Measurements from ENCODE around the gene ARL6IP5. TPM values are rescaled to one million over a fixed set of nuclear protein-coding genes. Genes with fewer than 3 reads are reported as not detected.

ARL6IP5 gene
- total and polyA plus RNA-seq, 9 donors, result 92.6 to 120 (median 105) TPM

DNA sequence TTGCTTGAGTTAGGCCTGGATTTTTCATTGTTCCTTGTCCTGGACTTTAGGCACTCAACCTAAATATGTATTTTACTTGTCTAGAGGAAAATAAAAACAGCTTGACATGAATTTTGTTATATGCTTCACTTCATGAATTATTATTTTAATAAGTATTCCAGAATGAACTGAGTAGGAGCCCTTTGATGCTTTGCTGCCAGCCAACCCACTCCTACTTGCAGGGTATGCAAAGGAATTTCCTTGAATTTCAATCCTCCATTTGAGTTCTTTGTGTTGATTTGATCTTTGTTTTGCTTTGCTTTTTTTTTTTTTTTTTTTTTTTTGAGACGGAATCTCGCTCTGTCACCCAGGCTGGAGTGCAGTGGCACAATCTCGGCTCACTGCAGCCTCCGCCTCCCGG, 11.6 kb downstream of the ARL6IP5 start:
- Histone ChIP-seq H3K27me3 (ENCODE audit: control insufficient read depth, insufficient read depth, low read length) (no peaks in the 10 kb centered on the region), H3K27ac (ENCODE audit: low read length) (no peak overlapping the region), H3K4me1 (ENCODE audit: control insufficient read depth, insufficient read depth, low read length) (peaks cover 4% of the 10 kb centered on the region), H3K36me3 (ENCODE audit: control insufficient read depth, insufficient read depth, low read length) (peaks cover 16% of the 10 kb centered on the region), H3K9me3 (replicated peaks; ENCODE audit: control insufficient read depth, low read depth, low read length) (no peaks in the 10 kb centered on the region), H3K4me3 (ENCODE audit: low read length) (no peak overlapping the region)
- no peak for DNase-seq
- WGBS (ENCODE audit: insufficient coverage), result no CpG with 5 or more reads among the region's 5 CpGs

DNA sequence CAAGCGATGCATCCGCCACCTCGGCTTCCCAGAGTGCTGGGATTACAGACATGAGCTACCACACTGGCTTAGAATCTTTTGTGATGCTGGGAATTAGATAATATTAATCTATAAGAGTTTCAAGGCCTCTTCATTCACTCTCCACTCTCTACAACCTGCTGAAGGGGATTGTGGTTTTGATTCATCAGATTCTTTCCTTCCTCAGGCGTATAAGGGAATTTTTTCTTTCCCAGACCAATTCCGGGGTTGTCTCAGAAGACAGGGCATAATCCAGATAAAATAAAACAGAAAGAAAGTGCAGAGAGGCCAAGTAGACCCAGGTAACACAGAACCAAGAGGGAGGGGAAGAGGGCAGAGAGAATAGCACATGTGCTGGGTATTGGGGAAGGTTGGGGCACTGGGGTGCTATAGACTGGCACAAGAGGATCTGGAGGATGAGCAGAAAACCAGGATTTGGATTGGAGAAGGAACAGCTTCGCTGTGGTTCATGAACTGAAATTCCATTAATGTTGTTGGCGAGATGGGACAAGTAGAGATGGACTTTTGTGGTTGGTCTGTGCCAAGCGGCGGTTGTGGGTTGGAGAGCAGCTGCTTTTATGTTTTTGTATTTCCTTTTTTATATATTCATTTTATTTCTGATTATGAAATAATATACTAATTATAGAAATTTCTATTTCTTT, 12.8 kb downstream of the ARL6IP5 start:
- peaks cover 22% of the 10 kb centered on the region for H3K36me3 ChIP-seq (ENCODE audit: control insufficient read depth, insufficient read depth, low read length)
- no peak overlapping the region for H3K4me3 ChIP-seq (ENCODE audit: low read length)
- no peaks in the 10 kb centered on the region for H3K9me3 ChIP-seq (replicated peaks; ENCODE audit: control insufficient read depth, low read depth, low read length)
- H3K27ac ChIP-seq (ENCODE audit: low read length), result no peak overlapping the region
- peaks cover 4% of the 10 kb centered on the region for H3K4me1 ChIP-seq (ENCODE audit: control insufficient read depth, insufficient read depth, low read length)
- DNase-seq, result no peak
- no peaks in the 10 kb centered on the region for H3K27me3 ChIP-seq (ENCODE audit: control insufficient read depth, insufficient read depth, low read length)
- 90% methylated on average over 2 of the region's 9 CpGs for WGBS (ENCODE audit: insufficient coverage)

DNA sequence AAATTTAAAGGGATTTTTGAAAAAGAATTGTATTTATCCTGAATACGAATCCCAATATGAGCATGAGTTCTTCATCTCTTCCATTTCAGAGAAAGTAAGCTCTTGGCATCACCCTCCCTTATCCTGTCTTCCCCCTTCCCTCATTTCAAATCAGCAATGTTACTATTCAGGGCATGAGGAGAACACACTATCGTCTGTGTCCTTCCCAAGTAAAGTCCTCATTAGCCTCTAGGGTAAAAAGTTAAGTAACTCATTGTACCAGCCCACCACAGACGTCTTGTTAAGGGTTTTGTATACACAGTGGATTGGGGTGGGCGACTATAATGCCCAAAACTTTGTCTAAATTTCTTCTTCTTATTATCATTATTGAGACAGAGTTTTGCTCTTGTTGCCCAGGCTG, 14.8 kb downstream of the ARL6IP5 start:
- Histone ChIP-seq H3K27ac (ENCODE audit: low read length) (no peak overlapping the region), H3K4me1 (ENCODE audit: control insufficient read depth, insufficient read depth, low read length) (peaks cover 4% of the 10 kb centered on the region), H3K4me3 (ENCODE audit: low read length) (no peak overlapping the region), H3K27me3 (ENCODE audit: control insufficient read depth, insufficient read depth, low read length) (no peaks in the 10 kb centered on the region), H3K36me3 (ENCODE audit: control insufficient read depth, insufficient read depth, low read length) (peaks cover 29% of the 10 kb centered on the region), H3K9me3 (replicated peaks; ENCODE audit: control insufficient read depth, low read depth, low read length) (no peaks in the 10 kb centered on the region)
- WGBS (ENCODE audit: insufficient coverage), result no CpG with 5 or more reads among the region's 4 CpGs
- DNase-seq, result no peak

DNA sequence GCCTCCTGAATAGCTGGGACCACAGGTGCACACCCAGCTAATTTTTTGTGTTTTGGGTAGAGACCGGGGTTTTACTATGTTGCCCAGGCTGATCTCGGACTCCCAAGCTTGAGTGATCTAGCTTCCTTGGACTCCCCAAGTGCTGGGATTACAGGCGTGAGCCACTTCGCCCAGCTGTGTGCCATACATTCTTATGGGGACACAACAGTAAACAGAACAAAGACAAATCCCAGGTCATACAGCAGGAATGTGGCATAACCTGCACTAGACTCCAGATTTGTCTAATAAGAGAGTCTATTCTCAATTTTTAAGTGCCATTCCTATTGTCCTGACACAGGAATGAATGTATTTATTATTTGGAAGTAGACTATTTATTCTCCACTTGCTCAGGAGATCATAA, 17.6 kb downstream of the ARL6IP5 start:
- H3K9me3 ChIP-seq (replicated peaks; ENCODE audit: control insufficient read depth, low read depth, low read length), result no peaks in the 10 kb centered on the region
- peaks cover 27% of the 10 kb centered on the region for H3K36me3 ChIP-seq (ENCODE audit: control insufficient read depth, insufficient read depth, low read length)
- no peaks in the 10 kb centered on the region for H3K27me3 ChIP-seq (ENCODE audit: control insufficient read depth, insufficient read depth, low read length)
- WGBS (ENCODE audit: insufficient coverage), result 100% methylated on average over 2 of the region's 4 CpGs
- H3K4me3 ChIP-seq (ENCODE audit: low read length), result no peak overlapping the region
- DNase-seq, result no peak
- no peaks in the 10 kb centered on the region for H3K4me1 ChIP-seq (ENCODE audit: control insufficient read depth, insufficient read depth, low read length)
- H3K27ac ChIP-seq (ENCODE audit: low read length), result no peak overlapping the region

DNA sequence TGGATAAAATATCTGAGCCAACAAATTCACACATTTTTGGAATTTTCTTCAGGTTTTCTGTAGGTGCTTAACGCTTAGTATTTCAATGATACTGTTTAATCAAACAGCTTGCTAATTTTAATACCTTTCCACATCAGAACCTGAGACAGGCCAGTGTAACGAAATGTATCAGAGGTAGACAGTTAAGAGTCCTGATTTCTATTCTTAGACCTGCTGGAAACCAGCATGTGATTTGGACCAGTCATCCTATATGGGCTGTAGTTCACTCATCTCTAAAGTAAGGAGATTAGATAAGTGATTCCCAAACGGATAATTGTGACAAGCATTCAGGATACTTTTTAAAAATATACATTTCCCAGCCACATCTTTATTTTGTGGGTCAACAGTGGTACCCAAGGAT, 18.4 kb downstream of the ARL6IP5 start:
- Histone ChIP-seq H3K36me3 (ENCODE audit: control insufficient read depth, insufficient read depth, low read length) (peaks cover 27% of the 10 kb centered on the region), H3K27ac (ENCODE audit: low read length) (no peak overlapping the region)
- WGBS (ENCODE audit: insufficient coverage), result no CpG with 5 or more reads among the region's 3 CpGs

DNA sequence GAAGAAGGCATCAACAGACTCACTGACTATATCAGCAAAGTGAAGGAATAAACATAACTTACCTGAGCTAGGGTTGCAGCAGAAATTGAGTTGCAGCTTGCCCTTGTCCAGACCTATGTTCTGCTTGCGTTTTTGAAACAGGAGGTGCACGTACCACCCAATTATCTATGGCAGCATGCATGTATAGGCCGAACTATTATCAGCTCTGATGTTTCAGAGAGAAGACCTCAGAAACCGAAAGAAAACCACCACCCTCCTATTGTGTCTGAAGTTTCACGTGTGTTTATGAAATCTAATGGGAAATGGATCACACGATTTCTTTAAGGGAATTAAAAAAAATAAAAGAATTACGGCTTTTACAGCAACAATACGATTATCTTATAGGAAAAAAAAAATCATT, 19.8 kb downstream of the ARL6IP5 start:
- Histone ChIP-seq H3K4me1 (ENCODE audit: control insufficient read depth, insufficient read depth, low read length) (no peaks in the 10 kb centered on the region), H3K27me3 (ENCODE audit: control insufficient read depth, insufficient read depth, low read length) (no peaks in the 10 kb centered on the region)
- WGBS (ENCODE audit: insufficient coverage), result 100% methylated on average over 2 of the region's 8 CpGs

More for the DNA sequence above, 18.4 kb downstream of the ARL6IP5 start:
- Histone ChIP-seq H3K4me1 (ENCODE audit: control insufficient read depth, insufficient read depth, low read length) (no peaks in the 10 kb centered on the region), H3K27me3 (ENCODE audit: control insufficient read depth, insufficient read depth, low read length) (no peaks in the 10 kb centered on the region), H3K9me3 (replicated peaks; ENCODE audit: control insufficient read depth, low read depth, low read length) (no peaks in the 10 kb centered on the region), H3K4me3 (ENCODE audit: low read length) (no peak overlapping the region)
- no peak for DNase-seq

DNA sequence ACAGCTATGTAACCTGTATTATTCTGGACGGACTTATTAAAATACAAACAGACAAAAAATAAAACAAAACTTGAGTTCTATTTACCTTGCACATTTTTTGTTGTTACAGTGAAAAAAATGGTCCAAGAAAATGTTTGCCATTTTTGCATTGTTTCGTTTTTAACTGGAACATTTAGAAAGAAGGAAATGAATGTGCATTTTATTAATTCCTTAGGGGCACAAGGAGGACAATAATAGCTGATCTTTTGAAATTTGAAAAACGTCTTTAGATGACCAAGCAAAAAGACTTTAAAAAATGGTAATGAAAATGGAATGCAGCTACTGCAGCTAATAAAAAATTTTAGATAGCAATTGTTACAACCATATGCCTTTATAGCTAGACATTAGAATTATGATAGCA, 20.6 kb downstream of the ARL6IP5 start:
- WGBS (ENCODE audit: insufficient coverage), result 20% methylated on average over 1 of the region's 3 CpGs
- Histone ChIP-seq H3K4me3 (ENCODE audit: low read length) (no peak overlapping the region), H3K27me3 (ENCODE audit: control insufficient read depth, insufficient read depth, low read length) (no peaks in the 10 kb centered on the region), H3K4me1 (ENCODE audit: control insufficient read depth, insufficient read depth, low read length) (no peaks in the 10 kb centered on the region), H3K9me3 (replicated peaks; ENCODE audit: control insufficient read depth, low read depth, low read length) (no peaks in the 10 kb centered on the region), H3K36me3 (ENCODE audit: control insufficient read depth, insufficient read depth, low read length) (peaks cover 31% of the 10 kb centered on the region), H3K27ac (ENCODE audit: low read length) (no peak overlapping the region)
- peak; percentile 41 for DNase-seq

More for the DNA sequence above, 19.8 kb downstream of the ARL6IP5 start:
- peaks cover 31% of the 10 kb centered on the region for H3K36me3 ChIP-seq (ENCODE audit: control insufficient read depth, insufficient read depth, low read length)
- DNase-seq, result no peak
- H3K4me3 ChIP-seq (ENCODE audit: low read length), result no peak overlapping the region
- no peak overlapping the region for H3K27ac ChIP-seq (ENCODE audit: low read length)
- H3K9me3 ChIP-seq (replicated peaks; ENCODE audit: control insufficient read depth, low read depth, low read length), result no peaks in the 10 kb centered on the region

DNA sequence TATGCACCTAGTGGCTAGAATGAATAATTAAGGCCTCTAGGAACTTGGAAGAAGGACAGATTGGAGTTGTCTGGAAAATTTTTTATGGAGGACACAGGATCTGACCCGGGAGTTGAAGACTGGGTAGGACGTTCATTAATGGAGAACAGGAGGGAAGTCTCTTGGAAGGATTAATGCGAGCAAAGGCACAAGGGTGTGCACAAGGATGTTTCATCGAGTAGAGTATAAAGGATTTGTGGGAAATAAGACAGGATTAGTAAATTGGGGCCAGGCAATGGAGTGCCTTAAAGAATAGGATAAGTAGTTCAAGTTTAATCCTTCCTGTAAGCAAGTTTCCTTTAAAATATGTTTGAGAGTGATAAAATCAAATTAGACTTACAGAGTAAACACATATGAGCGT, 23.1 kb downstream of the ARL6IP5 start:
- Histone ChIP-seq H3K4me1 (ENCODE audit: control insufficient read depth, insufficient read depth, low read length) (no peaks in the 10 kb centered on the region), H3K27ac (ENCODE audit: low read length) (no peak overlapping the region)
- WGBS (ENCODE audit: insufficient coverage), result 77% methylated on average over 4 of the region's 5 CpGs

DNA sequence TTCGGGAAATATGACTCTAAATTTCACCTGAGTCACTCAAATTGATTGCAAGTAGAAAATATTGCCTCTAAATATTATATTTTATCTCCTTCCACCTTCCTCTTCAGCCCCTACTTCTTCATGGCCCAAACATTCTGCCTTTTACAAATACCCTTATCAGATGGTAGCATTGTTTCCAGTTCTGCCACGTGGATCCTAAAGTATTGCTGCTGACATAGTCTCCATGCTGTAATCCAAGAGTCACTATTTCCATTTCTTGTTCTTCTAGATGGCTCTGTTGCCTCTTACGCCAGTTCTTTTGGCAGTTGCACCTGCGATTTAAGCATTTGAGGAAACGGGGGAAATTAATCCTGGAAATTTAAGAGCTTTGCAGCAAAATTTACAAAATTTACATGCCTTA, 24.1 kb downstream of the ARL6IP5 start:
- Histone ChIP-seq H3K4me1 (ENCODE audit: control insufficient read depth, insufficient read depth, low read length) (no peaks in the 10 kb centered on the region), H3K27ac (ENCODE audit: low read length) (no peak overlapping the region), H3K4me3 (ENCODE audit: low read length) (no peak overlapping the region), H3K27me3 (ENCODE audit: control insufficient read depth, insufficient read depth, low read length) (no peaks in the 10 kb centered on the region), H3K9me3 (replicated peaks; ENCODE audit: control insufficient read depth, low read depth, low read length) (no peaks in the 10 kb centered on the region), H3K36me3 (ENCODE audit: control insufficient read depth, insufficient read depth, low read length) (peaks cover 11% of the 10 kb centered on the region)
- WGBS (ENCODE audit: insufficient coverage), result 50% methylated on average over 1 of the region's 5 CpGs
- peak; percentile 44 for DNase-seq

More for the DNA sequence above, 23.1 kb downstream of the ARL6IP5 start:
- Histone ChIP-seq H3K27me3 (ENCODE audit: control insufficient read depth, insufficient read depth, low read length) (no peaks in the 10 kb centered on the region), H3K9me3 (replicated peaks; ENCODE audit: control insufficient read depth, low read depth, low read length) (no peaks in the 10 kb centered on the region), H3K36me3 (ENCODE audit: control insufficient read depth, insufficient read depth, low read length) (peaks cover 19% of the 10 kb centered on the region), H3K4me3 (ENCODE audit: low read length) (no peak overlapping the region)
- DNase-seq, result no peak

DNA sequence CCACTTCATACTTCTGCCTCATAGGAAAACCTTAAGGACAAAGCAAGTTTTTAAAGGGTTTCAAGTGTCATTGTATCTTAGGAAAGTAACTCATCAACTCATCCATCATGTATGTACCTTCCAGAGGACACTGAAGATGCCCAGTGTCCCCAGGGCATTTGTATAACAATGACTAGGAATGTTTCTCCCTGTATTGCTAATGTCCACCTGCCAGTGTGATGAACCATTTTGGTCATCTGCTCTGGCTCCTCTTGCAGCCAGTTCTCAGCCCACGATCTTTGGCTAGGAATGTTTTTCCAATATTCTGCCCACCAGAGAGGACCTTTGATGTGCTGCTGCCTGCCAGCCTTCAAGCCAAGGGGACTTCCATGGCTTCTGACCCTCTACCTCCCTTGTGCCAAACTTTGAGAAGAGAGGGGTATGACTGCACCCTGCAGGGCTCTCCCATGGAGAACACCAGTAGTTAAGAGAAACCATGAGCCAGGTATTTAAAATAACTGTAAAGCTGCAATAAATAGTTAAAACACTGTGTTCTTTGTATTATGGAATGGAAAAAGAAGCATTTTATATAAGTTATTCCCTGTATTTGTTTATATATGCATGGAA, 26.3 kb downstream of the ARL6IP5 start:
- Histone ChIP-seq H3K4me3 (ENCODE audit: low read length) (no peak overlapping the region), H3K9me3 (replicated peaks; ENCODE audit: control insufficient read depth, low read depth, low read length) (no peaks in the 10 kb centered on the region), H3K27me3 (ENCODE audit: control insufficient read depth, insufficient read depth, low read length) (no peaks in the 10 kb centered on the region), H3K36me3 (ENCODE audit: control insufficient read depth, insufficient read depth, low read length) (peaks cover 7% of the 10 kb centered on the region), H3K4me1 (ENCODE audit: control insufficient read depth, insufficient read depth, low read length) (peaks cover 10% of the 10 kb centered on the region), H3K27ac (ENCODE audit: low read length) (no peak overlapping the region)
- DNase-seq, result no peak
- 67% methylated on average over 1 of the region's 1 CpG for WGBS (ENCODE audit: insufficient coverage)
